Activated B cell treated with CpG ODN at 0.5 μM for 24 hours (primary cell): ENCODE measurements around the gene ABCC5. TPM values are rescaled to one million over a fixed set of nuclear protein-coding genes. Genes with fewer than 3 reads are reported as not detected.
"Not testable (repeated sequence)": the region's sequence is repeated elsewhere in the genome, so short reads cannot be mapped to it uniquely, and the experiment has no call there.

Experiments
- ATAC-seq: fragments of 200-7000 bp; cut with Tn5 transposase; one replicate; pipeline ENCODE4 v1.10.0; 2021; ENCODE audit warnings: low read depth, mild to moderate bottlenecking, moderate library complexity
- CTCF ChIA-PET: fragments of 350-600 bp; sonication (Branson Sonifier 250); formaldehyde crosslinking; loops from one replicate; lab custom pipeline; 2021; ENCODE audit warnings: antibody characterized with exemption; lab: Charles Lee
- POLR2A ChIA-PET: fragments of 350-600 bp; sonication (Branson Sonifier 250); formaldehyde crosslinking; loops from one replicate; lab custom pipeline; 2021; ENCODE audit warnings: antibody characterized with exemption; lab: Charles Lee
- DNase-seq: peaks from one replicate; pipeline ENCODE4 v3.0.0; 2022
- H3K27ac Mint-ChIP-seq: one replicate; pipeline ENCODE4 v1.8.0; 2020; ENCODE audit warnings: mixed read lengths
- H3K27me3 Mint-ChIP-seq: one replicate; pipeline ENCODE4 v1.8.0; 2021; ENCODE audit warnings: mixed read lengths
- H3K36me3 Mint-ChIP-seq: one replicate; pipeline ENCODE4 v1.8.0; 2021; ENCODE audit warnings: low read depth, mixed read lengths
- H3K4me1 Mint-ChIP-seq: one replicate; pipeline ENCODE4 v1.8.0; 2021; ENCODE audit warnings: mixed read lengths
- H3K4me3 Mint-ChIP-seq: one replicate; pipeline ENCODE4 v1.8.0; 2020; ENCODE audit warnings: mild to moderate bottlenecking, mixed read lengths
- H3K9me3 Mint-ChIP-seq: one replicate; pipeline ENCODE4 v1.8.0; 2020; ENCODE audit warnings: mixed read lengths
- intact Hi-C: fragments of 100-400 bp; cut with micrococcal nuclease; formaldehyde crosslinking; loops from one replicate; pipeline ENCODE4 v1.15.1; 2024
- total RNA-seq: library from RNA; stranded (reverse); gene quantifications from 2 replicates; pipeline ENCODE4 v1.2.3, GENCODE V29; 2022
- TF ChIP-seq, protein P1 (sequence below): fragments of 200-600 bp; IDR thresholded peaks from one replicate; pipeline ENCODE4 v1.8.0; 2022; ENCODE audit warnings: antibody characterized with exemption, mild to moderate bottlenecking

Gene ABCC5
- total RNA-seq, 1 donor from 2014 or later: 10.6 TPM

GRCh38 chr3:184011230-184011876, 6.3 kb downstream of the ABCC5 start:
- TF ChIP-seq, protein P1, sequence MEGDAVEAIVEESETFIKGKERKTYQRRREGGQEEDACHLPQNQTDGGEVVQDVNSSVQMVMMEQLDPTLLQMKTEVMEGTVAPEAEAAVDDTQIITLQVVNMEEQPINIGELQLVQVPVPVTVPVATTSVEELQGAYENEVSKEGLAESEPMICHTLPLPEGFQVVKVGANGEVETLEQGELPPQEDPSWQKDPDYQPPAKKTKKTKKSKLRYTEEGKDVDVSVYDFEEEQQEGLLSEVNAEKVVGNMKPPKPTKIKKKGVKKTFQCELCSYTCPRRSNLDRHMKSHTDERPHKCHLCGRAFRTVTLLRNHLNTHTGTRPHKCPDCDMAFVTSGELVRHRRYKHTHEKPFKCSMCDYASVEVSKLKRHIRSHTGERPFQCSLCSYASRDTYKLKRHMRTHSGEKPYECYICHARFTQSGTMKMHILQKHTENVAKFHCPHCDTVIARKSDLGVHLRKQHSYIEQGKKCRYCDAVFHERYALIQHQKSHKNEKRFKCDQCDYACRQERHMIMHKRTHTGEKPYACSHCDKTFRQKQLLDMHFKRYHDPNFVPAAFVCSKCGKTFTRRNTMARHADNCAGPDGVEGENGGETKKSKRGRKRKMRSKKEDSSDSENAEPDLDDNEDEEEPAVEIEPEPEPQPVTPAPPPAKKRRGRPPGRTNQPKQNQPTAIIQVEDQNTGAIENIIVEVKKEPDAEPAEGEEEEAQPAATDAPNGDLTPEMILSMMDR: no peak
- POLR2A ChIA-PET: no interaction called here

DNA sequence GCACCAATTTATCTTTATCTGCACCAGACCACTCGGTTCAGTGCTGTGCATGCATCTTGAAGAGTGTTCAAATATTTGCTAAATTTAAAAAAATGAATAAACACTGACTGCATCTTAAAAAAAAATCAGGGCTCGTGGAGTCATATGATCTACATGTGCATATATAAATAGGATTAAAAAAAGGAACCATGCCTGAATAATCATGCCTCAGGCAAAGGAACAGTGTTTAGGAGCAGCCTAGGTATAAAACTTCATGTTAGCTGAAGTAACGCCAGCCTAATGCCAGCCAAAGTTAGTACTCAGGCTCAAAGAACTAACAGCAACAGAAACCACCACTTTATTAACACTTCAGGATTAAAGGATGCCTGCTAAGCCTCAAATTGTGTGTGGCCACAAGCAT, 9.5 kb downstream of the ABCC5 start:
- H3K4me3 Mint-ChIP-seq: peak overlapping the region; percentile 11
- no peaks in the 10 kb centered on the region for H3K27me3 Mint-ChIP-seq
- POLR2A ChIA-PET: interaction anchor here (1.0 kb wide), 1 partner anchor 10 kb away, joined by 4 read pairs; the partner anchor contains the start of gene ABCC5
- intact Hi-C loops: no loop called here
- H3K9me3 Mint-ChIP-seq: no peaks in the 10 kb centered on the region
- no peak for ATAC-seq
- peaks cover 9% of the 10 kb centered on the region for H3K36me3 Mint-ChIP-seq
- H3K27ac Mint-ChIP-seq: peak overlapping the region; percentile 33
- peaks cover 33% of the 10 kb centered on the region for H3K4me1 Mint-ChIP-seq
- TF ChIP-seq, protein P1: no peak
- CTCF ChIA-PET: no interaction called here
- no peak for DNase-seq

More at GRCh38 chr3:184011230-184011876, 6.3 kb downstream of the ABCC5 start:
- Mint-ChIP-seq H3K4me1 (peaks cover 26% of the 10 kb centered on the region), H3K9me3 (no peaks in the 10 kb centered on the region), H3K27ac (no peak overlapping the region), H3K4me3 (no peak overlapping the region), H3K27me3 (no peaks in the 10 kb centered on the region), H3K36me3 (peaks cover 13% of the 10 kb centered on the region)
- CTCF ChIA-PET: interaction anchor here (1.5 kb wide), 1 partner anchor 107 kb away, joined by 3 read pairs; no protein-coding TSS in a partner anchor
- ATAC-seq (no peak), DNase-seq (no peak)
- intact Hi-C loops: no loop called here

- ATAC-seq, H3K27me3 Mint-ChIP-seq, H3K36me3 Mint-ChIP-seq, H3K9me3 Mint-ChIP-seq, H3K27ac Mint-ChIP-seq, DNase-seq: not testable (repeated sequence)
- intact Hi-C loops: loop anchor here (2.0 kb wide), 1 partner anchor 128 kb away; the partner anchor contains the start of gene EIF2B5
- Mint-ChIP-seq H3K4me3 (peak overlapping the region; percentile 61), H3K4me1 (peaks cover 33% of the 10 kb centered on the region)
- ChIA-PET CTCF (interaction anchor here (1.6 kb wide), 1 partner anchor 11 kb away, joined by 5 read pairs; the partner anchor contains the start of gene ABCC5), POLR2A (interaction anchor here (0.6 to 1.0 kb wide), 2 partner anchors 11 to 12 kb away, joined by 4 to 5 read pairs; partner anchors contain the start of gene ABCC5)
These were observed 10.4 kb downstream of the ABCC5 start for GRCh38 chr3:184007143-184007813.

- peak; percentile 87 for ATAC-seq
These were observed 11.7 kb downstream of the ABCC5 start for GRCh38 chr3:184005941-184006507.

GRCh38 chr3:184004476-184004875, 13.2 kb downstream of the ABCC5 start:
- Mint-ChIP-seq H3K4me3 (no peak overlapping the region), H3K27ac (no peak overlapping the region), H3K4me1 (peaks cover 33% of the 10 kb centered on the region), H3K36me3 (peaks cover 1% of the 10 kb centered on the region), H3K27me3 (no peaks in the 10 kb centered on the region), H3K9me3 (no peaks in the 10 kb centered on the region)
- intact Hi-C loops: no loop called here
- DNase-seq (no peak), ATAC-seq (no peak)
- POLR2A ChIA-PET: no interaction called here
- TF ChIP-seq, protein P1: no peak
- CTCF ChIA-PET: no interaction called here

More at GRCh38 chr3:184005941-184006507, 11.7 kb downstream of the ABCC5 start:
- Mint-ChIP-seq H3K36me3 (peaks cover 5% of the 10 kb centered on the region), H3K4me1 (peaks cover 33% of the 10 kb centered on the region), H3K9me3 (no peaks in the 10 kb centered on the region), H3K4me3 (peak overlapping the region; percentile 36), H3K27me3 (no peaks in the 10 kb centered on the region), H3K27ac (peak overlapping the region; percentile 67)
- POLR2A ChIA-PET: interaction anchor here (0.6 to 1.1 kb wide), 5 partner anchors 12 to 129 kb away, joined by 3 to 8 read pairs (median 3); partner anchors contain the start of genes ABCC5 and EIF2B5
- peak; percentile 25 for DNase-seq
- TF ChIP-seq, protein P1: no peak
- CTCF ChIA-PET: interaction anchor here (1.4 to 1.6 kb wide), 3 partner anchors 10 to 121 kb away, joined by 3 to 7 read pairs (median 5); partner anchors contain the start of genes ABCC5 and PARL
- intact Hi-C loops: loop anchor here (1.0 to 2.0 kb wide), 2 partner anchors 11 to 129 kb away; partner anchors contain the start of genes ABCC5 and EIF2B5
